Endodermal cell (in vitro differentiated cells): ENCODE data around the gene PARP1. TPM values are rescaled to one million over a fixed set of nuclear protein-coding genes. Genes with fewer than 3 reads are reported as not detected.
A peak's percentile ranks its signal among the peaks of the same experiment; 100 is the strongest.

Source experiments
- DNase-seq: peaks from one replicate; pipeline ENCODE4 v3.0.0-alpha.2; 2017
- H3K27ac ChIP-seq: 2 replicates; pipeline ENCODE4 v1.5.1; 2013; ENCODE audit warnings: mild to moderate bottlenecking, low read depth, low read length, moderate library complexity
- H3K27me3 ChIP-seq: 2 replicates; pipeline ENCODE4 v1.6.1; 2013; ENCODE audit warnings: mild to moderate bottlenecking, low read length, moderate library complexity; ENCODE audit not compliant: insufficient read depth, control insufficient read depth, poor library complexity, severe bottlenecking
- H3K36me3 ChIP-seq: 2 replicates; pipeline ENCODE4 v1.7.0; 2013; ENCODE audit warnings: mild to moderate bottlenecking, low read length, moderate library complexity; ENCODE audit not compliant: control insufficient read depth, insufficient read depth
- H3K4me1 ChIP-seq: one replicate; pipeline ENCODE4 v1.7.0; 2013; ENCODE audit warnings: low read length; ENCODE audit not compliant: control insufficient read depth, insufficient read depth
- H3K4me3 ChIP-seq: 2 replicates; pipeline ENCODE4 v1.5.1; 2013; ENCODE audit warnings: mild to moderate bottlenecking, low read length, moderate library complexity
- H3K9ac ChIP-seq: 2 replicates; pipeline ENCODE4 v1.6.1; 2013; ENCODE audit warnings: mild to moderate bottlenecking, low read length, moderate library complexity; ENCODE audit not compliant: poor library complexity, severe bottlenecking; ENCODE audit errors: extremely low read depth
- H3K9me3 ChIP-seq: 2 replicates; pipeline ENCODE4 v1.6.1; 2013; ENCODE audit warnings: mild to moderate bottlenecking, low read length, moderate library complexity; ENCODE audit not compliant: control insufficient read depth
- H3K27ac Mint-ChIP-seq: 2 replicates; pipeline ENCODE4 v1.8.0; 2020; ENCODE audit warnings: mixed read lengths
- H3K27me3 Mint-ChIP-seq: 2 replicates; pipeline ENCODE4 v1.8.0; 2021; ENCODE audit warnings: mild to moderate bottlenecking, mixed read lengths; ENCODE audit not compliant: insufficient read depth
- H3K36me3 Mint-ChIP-seq: 2 replicates; pipeline ENCODE4 v1.8.0; 2020; ENCODE audit warnings: low read depth, mixed read lengths
- H3K4me1 Mint-ChIP-seq: 2 replicates; pipeline ENCODE4 v1.8.0; 2020; ENCODE audit warnings: mixed read lengths
- H3K4me3 Mint-ChIP-seq: 2 replicates; pipeline ENCODE4 v1.8.0; 2020; ENCODE audit warnings: mild to moderate bottlenecking, moderate library complexity, mixed read lengths
- H3K9me3 Mint-ChIP-seq: 2 replicates; pipeline ENCODE4 v1.8.0; 2020; ENCODE audit warnings: mild to moderate bottlenecking, mixed read lengths
- WGBS, 2 experiments: methylation state at CpG; one replicate each; pipeline versions ENCODE4 v1.1.5 to v1.1.7; 2013; ENCODE audit warnings: missing lambda C conversion rate in 2 of 2, mixed read lengths in 1 of 2; ENCODE audit not compliant: insufficient coverage in 1 of 2, insufficient read length in 1 of 2; 5-methylcytosine and 5-hydroxymethylcytosine counted together
- total RNA-seq, 2 donors: library from RNA; stranded (reverse); fragmentation: NEBNext Ultra II Directional in 1 of 2; extraction: Animal tissue kit (Norgen Biotek cat#: 25700) in 1 of 2; gene quantifications; 2 replicates in 1 of 2; 3 replicates in 1 of 2; pipeline ENCODE4 v1.2.1, GENCODE V29; 2021
- TF ChIP-seq, protein P1 (sequence below): fragments of 200-600 bp; sonication (generic); conservative IDR thresholded peaks from 2 replicates; pipeline ENCODE4 v1.5.0; 2021; ENCODE audit warnings: antibody characterized with exemption, mild to moderate bottlenecking

PARP1 gene
- total RNA-seq, 2 donors from 2014 or later = 170 to 173 TPM

- Histone ChIP-seq H3K9ac (no peak overlapping the region), H3K4me3 (no peak overlapping the region), H3K27ac (no peak overlapping the region), H3K36me3 (peaks cover 75% of the 10 kb centered on the region), H3K4me1 (no peaks in the 10 kb centered on the region), H3K9me3 (no peaks in the 10 kb centered on the region), H3K27me3 (no peaks in the 10 kb centered on the region)
- Mint-ChIP-seq H3K9me3 (no peaks in the 10 kb centered on the region), H3K4me1 (no peaks in the 10 kb centered on the region), H3K27me3 (no peaks in the 10 kb centered on the region), H3K4me3 (no peak overlapping the region), H3K36me3 (peaks cover 82% of the 10 kb centered on the region), H3K27ac (no peak overlapping the region)
- 95 to 96% methylated on average over 7 to 8 of the region's 8 CpGs for WGBS, 2 experiments
- TF ChIP-seq, protein P1, sequence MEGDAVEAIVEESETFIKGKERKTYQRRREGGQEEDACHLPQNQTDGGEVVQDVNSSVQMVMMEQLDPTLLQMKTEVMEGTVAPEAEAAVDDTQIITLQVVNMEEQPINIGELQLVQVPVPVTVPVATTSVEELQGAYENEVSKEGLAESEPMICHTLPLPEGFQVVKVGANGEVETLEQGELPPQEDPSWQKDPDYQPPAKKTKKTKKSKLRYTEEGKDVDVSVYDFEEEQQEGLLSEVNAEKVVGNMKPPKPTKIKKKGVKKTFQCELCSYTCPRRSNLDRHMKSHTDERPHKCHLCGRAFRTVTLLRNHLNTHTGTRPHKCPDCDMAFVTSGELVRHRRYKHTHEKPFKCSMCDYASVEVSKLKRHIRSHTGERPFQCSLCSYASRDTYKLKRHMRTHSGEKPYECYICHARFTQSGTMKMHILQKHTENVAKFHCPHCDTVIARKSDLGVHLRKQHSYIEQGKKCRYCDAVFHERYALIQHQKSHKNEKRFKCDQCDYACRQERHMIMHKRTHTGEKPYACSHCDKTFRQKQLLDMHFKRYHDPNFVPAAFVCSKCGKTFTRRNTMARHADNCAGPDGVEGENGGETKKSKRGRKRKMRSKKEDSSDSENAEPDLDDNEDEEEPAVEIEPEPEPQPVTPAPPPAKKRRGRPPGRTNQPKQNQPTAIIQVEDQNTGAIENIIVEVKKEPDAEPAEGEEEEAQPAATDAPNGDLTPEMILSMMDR = no peak
- DNase-seq = no peak
Observed at GRCh38 chr1:226360106-226360746, 47.7 kb downstream of the PARP1 start.

DNA sequence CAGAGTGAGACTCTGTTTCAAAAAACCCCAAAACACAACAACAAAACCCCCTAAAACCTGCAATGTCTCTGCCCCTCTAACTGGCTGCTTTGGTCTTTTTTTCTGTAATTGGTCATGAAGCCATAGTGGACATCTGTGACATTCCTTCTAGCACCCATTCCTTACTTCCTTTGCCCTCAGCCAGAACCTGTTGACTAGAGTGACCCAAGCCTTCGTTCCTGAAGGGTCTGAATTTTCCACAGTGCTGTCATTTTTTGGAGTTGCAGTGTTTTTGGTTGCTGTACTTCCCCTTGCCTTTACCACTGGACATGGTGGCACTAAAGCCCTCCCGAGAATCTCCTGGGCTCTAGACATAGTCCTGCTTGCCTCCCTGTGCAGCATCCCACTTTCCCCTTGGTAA is 50.5 kb downstream of the PARP1 start:
- TF ChIP-seq, protein P1 = no peak
- no peaks in the 10 kb centered on the region for H3K4me1 Mint-ChIP-seq
- Histone ChIP-seq H3K9ac (no peak overlapping the region), H3K4me1 (no peaks in the 10 kb centered on the region), H3K36me3 (peaks cover 46% of the 10 kb centered on the region), H3K9me3 (no peaks in the 10 kb centered on the region), H3K4me3 (no peak overlapping the region), H3K27ac (no peak overlapping the region), H3K27me3 (no peaks in the 10 kb centered on the region)
- 99 to 100% methylated on average over 2 of the region's 2 CpGs for WGBS, 2 experiments
- peaks cover 57% of the 10 kb centered on the region for H3K36me3 Mint-ChIP-seq
- H3K27ac Mint-ChIP-seq = no peak overlapping the region
- H3K27me3 Mint-ChIP-seq = no peaks in the 10 kb centered on the region
- no peak overlapping the region for H3K4me3 Mint-ChIP-seq
- no peaks in the 10 kb centered on the region for H3K9me3 Mint-ChIP-seq
- DNase-seq = no peak

- TF ChIP-seq, protein P1 = no peak
- Mint-ChIP-seq H3K4me1 (no peaks in the 10 kb centered on the region), H3K9me3 (no peaks in the 10 kb centered on the region), H3K4me3 (no peak overlapping the region), H3K27me3 (no peaks in the 10 kb centered on the region), H3K36me3 (peaks cover 42% of the 10 kb centered on the region), H3K27ac (peak overlapping the region; percentile 58)
- WGBS, 2 experiments = 94 to 98% methylated on average over 6 of the region's 6 CpGs
- Histone ChIP-seq H3K9ac (no peak overlapping the region), H3K36me3 (peaks cover 32% of the 10 kb centered on the region), H3K4me3 (no peak overlapping the region), H3K9me3 (no peaks in the 10 kb centered on the region), H3K27ac (no peak overlapping the region), H3K27me3 (no peaks in the 10 kb centered on the region), H3K4me1 (no peaks in the 10 kb centered on the region)
- DNase-seq = no peak
Observed at GRCh38 chr1:226355669-226356551, 52.0 kb downstream of the PARP1 start.
